IPS-11a (cell line): ENCODE data around the gene SLC35F4.
"Not testable (repeated sequence)": the region's sequence is repeated elsewhere in the genome, so short reads cannot be mapped to it uniquely, and the experiment has no call there.

ENCODE experiments used
- H3K4me3 ChIP-seq: one replicate; pipeline ENCODE4 v1.5.1; 2013; ENCODE audit warnings: low read depth, low read length, control low read depth

SLC35F4 gene

DNA sequence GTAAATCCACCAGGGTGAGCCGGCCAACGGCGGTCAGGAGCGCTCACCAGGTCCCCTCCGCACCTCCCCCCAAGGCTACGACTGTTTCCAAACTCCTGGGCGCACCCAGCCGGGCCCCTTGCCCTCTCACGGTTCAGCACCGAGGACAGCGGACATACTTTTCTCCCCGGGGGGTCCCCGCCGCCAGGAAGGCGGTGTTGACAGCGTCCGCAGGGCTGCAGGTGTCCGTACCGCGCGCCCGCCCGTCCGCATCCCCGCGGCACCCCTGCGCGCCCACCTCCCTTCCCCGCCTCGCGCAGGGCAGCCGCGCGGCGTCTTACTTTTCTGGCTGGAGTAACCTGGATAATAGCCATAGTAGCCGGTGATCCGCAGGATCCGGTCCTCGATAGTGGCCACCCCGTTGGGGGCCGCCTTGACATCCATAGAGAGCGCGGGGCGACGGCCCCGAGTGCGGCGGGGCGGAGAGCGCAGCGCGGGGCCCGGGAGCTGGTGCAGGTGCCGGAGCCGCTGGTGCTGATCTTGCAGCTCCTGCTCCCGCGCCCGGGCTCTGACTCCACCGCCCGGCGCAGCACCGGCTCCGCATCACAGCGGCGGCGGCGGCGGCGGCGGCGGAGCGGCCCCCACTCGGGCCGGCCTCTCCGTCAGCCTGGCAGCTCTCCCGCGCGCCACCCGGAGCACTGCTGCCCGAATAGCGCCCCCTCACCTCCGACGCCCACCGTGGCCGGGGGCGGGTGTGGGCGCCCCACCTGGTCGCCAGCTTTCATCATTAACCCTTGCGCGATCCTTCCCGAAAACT, at the start of gene SLC35F4:
SLC35F4 (minus strand) TSS at position 690 of the 796 bp plus-strand sequence.
- H3K4me3 ChIP-seq: peak within 1 kb of the TSS; percentile 33

DNA sequence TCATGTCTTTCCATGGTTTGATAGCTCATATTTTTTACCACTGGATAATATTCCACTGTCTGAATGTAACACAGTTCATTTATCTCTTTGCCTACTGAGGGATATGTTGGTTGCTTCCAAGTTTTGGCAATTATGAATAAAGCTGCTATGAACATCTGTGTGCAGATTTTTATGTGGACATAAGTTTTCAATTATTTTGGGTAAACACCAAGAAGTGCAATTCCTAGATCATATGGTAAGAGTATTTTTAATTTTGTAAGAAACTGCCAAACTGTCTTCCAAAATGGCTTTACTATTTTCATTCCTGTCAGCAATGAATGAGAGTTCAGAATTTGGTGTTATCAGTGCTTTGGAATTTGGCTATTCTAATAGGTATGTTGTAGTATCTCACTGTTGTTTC, 43.7 kb upstream of the SLC35F4 start:
- no peak overlapping the region for H3K4me3 ChIP-seq

DNA sequence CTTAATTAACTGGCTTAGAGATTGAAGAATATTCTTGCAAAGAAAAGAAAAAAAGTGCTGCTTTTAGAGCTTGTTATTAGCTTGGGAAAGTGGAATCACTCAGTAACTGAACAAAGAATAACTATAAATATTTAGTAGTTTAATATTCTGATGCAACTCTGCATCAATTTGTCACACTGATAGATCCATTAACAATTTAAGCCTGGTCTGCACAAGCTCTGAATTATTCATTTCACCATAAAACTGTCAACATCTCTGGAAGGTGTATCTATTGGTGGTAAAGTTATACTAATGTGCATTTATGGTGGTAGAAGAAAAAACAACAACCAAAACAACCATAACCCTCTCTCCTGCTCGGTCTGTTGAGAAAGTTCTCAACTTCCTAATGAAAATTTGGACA, 38.1 kb upstream of the SLC35F4 start:
- H3K4me3 ChIP-seq: no peak overlapping the region

GRCh38 chr14:57898837-57899572, 33.1 kb upstream of the SLC35F4 start:
- no peak overlapping the region for H3K4me3 ChIP-seq

- H3K4me3 ChIP-seq: no peak overlapping the region
These were observed 31.4 kb upstream of the SLC35F4 start for GRCh38 chr14:57897144-57897748.

- no peak overlapping the region for H3K4me3 ChIP-seq
These were observed 23.4 kb upstream of the SLC35F4 start for GRCh38 chr14:57889245-57889644.

DNA sequence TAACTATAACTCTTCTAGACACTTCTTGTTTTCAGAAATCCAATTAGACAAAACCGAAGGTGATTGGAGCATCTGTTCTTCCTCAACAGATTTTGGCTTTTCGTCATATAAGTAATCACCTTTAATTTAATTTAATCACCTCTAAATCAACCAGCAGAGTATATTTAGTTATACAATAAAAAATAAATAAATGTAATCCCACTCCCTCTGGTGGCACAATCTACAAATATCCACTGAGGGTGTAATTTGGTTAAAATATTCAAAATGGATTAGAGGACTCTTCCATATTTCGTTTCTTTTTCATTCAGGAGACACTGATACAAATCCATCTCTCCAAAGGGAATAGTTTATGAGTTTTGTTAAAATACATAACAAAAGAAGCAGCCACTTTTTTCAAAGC, 18.3 kb upstream of the SLC35F4 start:
- no peak overlapping the region for H3K4me3 ChIP-seq

DNA sequence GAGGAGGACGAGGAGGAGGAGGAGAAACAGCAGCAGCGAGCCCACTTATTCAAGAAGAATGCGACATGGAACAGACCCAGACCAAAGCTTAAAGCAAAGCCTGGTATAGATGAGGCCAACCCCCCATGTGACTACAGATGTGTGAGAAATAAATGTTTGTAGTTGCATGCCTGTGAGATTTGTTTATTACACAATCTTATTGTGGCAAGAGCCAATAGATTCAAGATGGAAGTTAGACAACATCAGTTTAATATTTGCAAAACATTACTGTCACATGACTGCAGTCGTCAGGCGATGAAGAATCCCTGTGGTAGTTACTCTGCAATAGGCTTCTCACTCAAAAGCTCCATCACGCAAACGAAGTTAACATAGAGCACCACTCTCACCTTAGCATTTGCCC, 17.2 kb upstream of the SLC35F4 start:
- H3K4me3 ChIP-seq: no peak overlapping the region

- no peak overlapping the region for H3K4me3 ChIP-seq
These were observed 13.6 kb upstream of the SLC35F4 start for GRCh38 chr14:57879516-57879915.

DNA sequence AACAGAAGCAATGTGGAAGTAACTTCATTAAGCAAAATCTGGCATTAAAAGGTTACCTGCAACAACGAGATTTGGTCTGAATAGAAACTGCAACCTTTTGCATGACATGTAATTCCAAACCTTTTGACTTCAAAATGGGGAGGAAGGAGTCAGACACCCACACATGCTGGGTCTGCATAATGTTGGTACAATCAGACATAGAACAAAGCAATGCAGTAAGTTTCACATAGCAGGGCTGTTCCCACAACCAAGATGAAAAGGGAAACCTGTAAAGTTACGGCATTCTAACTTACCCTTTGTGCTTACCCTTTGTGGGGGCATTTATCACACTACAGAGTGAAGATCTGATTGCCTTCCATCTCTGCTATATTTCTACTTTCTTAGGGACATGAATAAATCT, 10.1 kb upstream of the SLC35F4 start:
- no peak overlapping the region for H3K4me3 ChIP-seq

GRCh38 chr14:57875296-57875695, 9.4 kb upstream of the SLC35F4 start:
- H3K4me3 ChIP-seq: no peak overlapping the region

DNA sequence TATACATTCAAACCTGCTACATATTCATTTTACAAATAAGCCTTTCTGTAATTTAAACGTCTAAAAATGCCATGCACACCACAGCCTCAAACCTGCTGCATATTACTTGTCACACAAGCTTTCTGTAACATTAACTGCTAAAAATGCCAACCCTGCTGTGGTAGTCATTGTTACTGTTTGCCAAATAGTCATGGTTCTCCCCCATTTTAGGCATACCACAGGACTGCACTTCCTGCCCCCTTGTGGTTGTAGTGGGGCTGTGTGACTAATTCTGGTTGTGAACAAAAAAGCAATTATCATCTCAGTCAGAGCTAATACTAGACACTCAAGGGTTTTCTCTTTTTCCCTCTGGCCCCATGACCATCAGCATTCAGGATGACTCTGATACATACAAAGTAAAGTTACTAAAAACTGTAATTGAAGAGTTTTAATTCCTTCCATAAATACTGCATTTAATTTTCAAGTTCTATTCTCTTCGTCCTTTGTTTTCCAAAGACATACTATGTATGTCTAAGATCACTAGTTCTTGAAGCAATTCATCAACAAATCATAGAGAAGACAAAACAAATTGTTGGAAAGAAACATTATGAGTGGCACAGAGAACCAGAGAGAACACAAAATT, 5.7 kb upstream of the SLC35F4 start:
- no peak overlapping the region for H3K4me3 ChIP-seq

GRCh38 chr14:57870686-57871457, 5.0 kb upstream of the SLC35F4 start:
- no peak overlapping the region for H3K4me3 ChIP-seq

DNA sequence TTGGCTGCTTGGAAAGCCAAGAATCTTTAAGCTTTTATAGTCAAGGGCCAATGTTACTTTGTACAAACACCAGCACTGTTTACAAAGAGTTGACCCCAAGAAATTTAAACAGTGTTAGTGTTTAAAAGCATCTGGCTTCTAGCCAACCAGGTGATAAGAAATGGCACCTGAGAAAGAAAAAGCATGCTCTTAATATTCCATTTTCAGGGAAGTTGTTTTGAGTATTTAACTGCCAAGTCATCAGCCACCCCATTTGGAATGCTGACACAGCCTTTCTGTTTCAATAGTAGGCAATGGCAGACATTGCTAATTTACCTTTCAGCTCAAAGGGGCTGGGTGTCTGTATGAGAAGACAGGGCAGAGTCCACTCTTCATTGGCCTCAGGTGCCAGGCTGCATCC, 3.7 kb upstream of the SLC35F4 start:
- H3K4me3 ChIP-seq: no peak overlapping the region

- H3K4me3 ChIP-seq: peak overlapping the region; percentile 33
These were observed 360 bp upstream of the SLC35F4 start for GRCh38 chr14:57866199-57866705.

DNA sequence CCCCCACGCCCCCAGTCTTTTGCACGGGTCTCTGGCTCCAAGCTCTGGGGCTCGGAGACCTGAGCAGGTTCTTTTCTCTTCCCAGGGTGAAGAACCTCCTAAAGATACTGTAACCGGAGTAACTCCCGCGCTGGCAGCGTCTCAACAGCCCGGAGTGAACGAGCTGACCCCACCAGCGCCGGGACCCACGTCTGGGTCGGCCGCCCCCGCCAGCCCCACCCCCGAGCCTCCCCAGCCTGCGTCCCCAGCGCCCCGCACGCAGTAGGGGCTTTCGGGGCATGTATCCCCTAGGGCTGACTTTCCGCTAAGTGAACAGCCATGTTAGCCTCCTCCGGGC, 858 bp downstream of the SLC35F4 start:
- peak overlapping the region; percentile 33 for H3K4me3 ChIP-seq

DNA sequence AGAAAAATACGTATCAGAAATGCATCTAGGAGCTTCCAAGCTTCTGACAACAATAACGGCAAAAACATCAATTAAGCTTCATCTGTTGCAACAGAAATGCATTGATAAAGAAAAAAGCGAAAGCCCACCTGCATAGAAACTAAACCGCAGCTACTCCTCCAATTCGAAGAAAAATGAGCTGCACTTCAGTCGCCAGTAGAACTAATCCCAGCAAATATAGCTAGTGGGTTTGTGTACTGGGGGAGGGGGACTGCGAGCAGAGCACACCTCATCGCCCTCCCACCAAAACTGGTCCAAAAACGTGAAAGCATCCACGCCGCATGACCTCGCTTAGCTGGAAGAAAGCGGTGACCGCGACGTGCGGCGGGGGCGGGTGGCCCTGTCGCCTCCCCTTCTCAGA, 1.2 kb downstream of the SLC35F4 start:
- H3K4me3 ChIP-seq: peak overlapping the region; percentile 9

DNA sequence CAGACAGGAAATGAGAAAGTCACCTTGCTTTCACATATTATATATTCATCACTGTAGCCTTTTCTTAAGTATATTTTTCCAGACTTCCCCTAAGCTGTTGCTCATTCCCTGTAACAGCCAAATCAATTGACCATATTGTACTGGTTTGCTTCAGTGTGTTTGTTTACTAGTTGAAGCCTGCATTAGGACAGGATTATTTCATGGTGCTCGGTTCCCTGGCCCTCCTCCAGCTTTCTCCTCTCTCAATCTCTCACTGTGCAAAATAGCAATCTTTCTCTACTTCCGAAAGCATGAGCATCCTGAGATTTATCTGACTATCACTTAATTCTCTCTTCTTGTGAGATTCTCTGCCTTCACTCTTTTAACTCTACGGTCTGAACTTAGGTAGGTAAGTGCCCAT, 2.4 kb downstream of the SLC35F4 start:
- H3K4me3 ChIP-seq: no peak overlapping the region

DNA sequence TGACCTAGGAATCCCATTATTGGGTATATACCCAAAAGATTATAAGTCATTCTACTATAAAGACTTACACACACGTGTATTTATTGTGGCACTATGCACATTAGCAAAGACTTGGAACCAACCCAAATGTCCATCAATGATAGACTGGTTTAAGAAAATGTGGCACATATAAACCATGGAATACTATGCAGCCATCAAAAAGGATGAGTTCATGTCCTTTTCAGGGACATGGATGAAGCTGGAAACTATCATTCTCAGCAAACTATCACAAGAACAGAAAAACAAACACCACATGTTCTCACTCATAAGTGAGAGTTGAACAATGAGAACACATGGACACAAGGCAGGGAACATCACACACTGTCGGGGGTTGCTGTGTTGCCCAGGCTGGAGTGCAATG, 10.2 kb downstream of the SLC35F4 start:
- not testable (repeated sequence) for H3K4me3 ChIP-seq

DNA sequence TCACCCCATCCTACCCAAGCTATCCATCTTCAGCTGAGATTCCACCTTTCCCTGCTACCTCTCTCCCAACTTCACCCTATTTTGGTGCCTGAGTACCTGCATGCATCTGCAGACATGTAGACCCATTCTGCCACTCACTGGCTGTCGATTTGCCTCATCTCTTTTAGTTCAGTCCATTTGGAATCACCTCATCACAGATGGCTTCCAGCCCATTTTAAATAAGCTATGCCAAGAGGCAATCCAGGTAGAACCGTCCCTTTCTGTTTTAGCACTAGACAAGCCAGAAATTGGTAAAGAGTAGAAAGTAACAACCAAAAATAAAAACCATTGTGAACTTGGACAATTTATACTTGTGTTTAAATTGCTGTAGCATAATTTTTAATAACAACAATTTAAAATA, 11.3 kb downstream of the SLC35F4 start:
- no peak overlapping the region for H3K4me3 ChIP-seq

- no peak overlapping the region for H3K4me3 ChIP-seq
These were observed 14.5 kb downstream of the SLC35F4 start for GRCh38 chr14:57851354-57851753.
